CD4-positive, alpha-beta T cell treated with Interleukin-12 subunit alpha and Interleukin-12 subunit beta, for 1 hour (primary cell): ENCODE results near the gene ATP11A.

Experiments
- DNase-seq: peaks from one replicate; pipeline ENCODE4 v3.0.0-alpha.2; 2020

Gene ATP11A

DNA sequence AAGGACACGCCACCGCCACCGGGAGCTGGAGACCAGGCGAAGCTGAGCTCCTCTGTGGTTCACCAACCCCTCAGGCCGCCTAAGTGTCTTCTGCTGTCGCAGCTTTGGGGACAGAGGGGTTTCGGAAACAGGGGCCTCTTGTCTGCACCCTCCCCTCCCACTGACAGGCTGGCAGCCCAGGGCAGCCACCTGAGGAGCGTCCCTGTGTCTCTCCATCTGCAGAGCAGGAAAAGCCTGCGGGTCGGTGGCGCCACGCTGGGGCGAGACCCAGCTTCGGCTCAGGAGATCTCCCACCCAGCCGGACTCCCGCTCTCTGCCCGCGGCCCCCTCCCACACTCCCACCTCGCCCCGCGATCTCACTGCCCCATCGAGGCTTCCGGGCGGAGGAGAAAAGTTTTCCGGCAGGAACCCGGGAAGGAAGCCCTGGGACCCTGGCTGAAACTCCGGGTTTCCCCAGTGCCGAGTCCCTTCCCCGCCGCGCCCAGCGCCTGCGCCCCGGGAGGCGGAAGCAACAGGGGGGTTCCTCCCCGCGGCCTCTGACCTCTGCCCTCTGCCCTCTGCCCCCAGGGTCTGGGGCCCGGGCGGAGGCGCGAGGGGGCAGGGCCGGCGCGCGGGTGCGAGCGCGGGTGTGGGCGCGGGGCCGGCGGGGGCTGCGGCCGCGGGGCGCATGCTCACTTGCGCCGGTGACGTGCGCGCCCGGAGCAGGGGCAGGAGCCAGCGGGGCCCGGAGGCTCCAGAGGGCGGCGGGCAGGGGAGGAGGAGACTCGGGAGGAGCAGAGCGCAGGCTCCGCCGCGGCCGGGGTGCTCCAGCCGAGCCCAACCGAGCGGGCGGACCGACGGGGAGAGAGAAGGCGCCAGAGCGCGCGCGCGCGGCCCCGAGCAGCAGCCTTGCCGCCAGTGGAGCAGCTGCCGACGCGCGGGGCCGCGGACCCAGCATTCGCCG lies at the start of gene ATP11A:
Gene ATP11A (plus strand): TSS at position 736 of the 943 bp plus-strand sequence. CDS start 379 bp downstream, outside the sequence.
- peak; percentile 86 for DNase-seq

DNA sequence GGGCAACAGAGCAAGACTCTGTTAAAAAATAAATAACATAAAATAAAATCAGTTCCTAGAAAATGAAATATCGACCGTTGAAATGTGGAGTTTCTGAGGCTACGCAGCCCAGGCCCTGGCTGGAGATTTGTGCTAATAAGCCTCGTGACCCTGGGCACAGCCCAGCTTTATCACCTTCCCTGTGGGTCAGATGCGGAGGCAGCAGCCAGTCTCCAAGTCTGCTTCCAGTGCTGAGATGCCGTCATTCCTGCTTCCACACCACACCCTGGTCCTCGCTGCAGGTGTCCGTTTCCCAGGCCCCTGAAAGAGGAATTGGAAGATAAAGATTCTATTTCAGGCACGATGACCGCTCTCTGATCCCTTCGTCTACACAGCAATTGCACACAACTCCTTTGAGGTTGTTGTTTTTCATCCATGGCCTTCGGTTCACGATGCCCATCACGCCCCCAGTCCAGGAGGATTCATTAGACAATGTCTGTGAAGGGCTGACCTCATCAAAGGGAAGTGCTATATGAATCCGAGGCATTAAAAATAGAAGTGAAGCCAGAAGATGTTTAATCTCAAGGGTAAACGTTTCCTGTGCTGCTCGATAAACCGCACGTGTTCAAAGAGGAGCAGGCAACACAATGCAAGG lies 48.3 kb upstream of the ATP11A start:
- DNase-seq, result no peak

- DNase-seq, result no peak
These were observed 47.8 kb upstream of the ATP11A start for GRCh38 chr13:112642090-112642460.

DNA sequence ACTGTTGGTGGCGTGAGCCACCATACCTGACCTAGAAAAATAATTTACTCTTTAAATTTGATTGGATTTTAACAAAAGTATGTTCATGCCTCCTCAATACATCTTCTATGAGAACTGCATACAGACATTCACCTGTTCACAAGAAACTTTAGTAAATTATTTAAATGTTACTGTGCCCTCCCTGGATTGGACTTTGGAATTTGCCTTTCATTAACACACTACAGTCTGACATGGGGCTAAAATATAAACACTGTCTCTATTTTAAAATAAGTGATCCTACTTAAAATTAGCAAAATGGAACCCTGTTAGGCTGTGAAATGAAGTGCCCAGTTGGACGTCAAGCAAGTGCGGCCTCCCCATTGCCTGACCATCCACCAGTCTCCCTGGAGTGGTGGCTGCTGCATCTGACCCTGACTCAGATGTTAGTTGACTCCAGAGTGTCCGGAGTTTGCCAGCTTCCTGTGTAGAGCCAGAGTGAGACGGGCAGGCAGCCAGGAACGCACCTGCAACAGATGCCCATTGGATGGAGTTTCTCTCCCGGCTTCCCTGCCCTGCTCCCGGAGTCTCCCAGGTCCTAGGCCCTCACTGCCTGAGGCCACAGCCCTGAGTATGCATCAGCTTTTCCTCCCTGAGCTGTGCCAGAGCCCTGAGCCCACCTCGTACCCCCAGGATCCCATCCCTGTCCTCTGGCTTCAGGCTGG lies 45.9 kb upstream of the ATP11A start:
- no peak for DNase-seq

DNA sequence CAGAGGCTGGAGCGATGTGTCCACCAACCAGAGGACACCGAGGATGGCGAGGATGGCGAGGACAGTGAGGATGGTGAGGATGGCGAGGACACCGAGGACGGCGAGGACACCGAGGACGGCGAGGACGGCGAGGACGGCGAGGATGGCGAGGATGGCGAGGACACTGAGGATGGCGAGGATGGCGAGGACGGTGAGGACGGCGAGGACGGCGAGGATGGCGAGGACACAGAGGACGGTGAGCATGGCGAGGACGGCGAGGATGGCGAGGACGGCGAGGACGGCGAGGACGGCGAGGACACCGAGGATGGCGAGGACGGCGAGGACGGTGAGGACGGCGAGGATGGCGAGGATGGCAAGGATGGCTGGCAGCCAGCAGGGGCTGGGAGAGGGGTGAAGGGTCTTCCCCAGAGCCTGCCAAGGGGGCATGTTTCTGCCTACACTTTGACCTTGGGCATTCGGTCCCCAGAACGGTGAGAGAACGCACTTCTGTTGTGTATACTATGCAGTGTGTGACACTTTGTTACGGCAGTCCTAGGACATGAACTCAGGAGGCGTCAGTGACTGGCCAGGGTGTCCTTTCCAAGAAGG lies 44.4 kb upstream of the ATP11A start:
- DNase-seq, result no peak

GRCh38 chr13:112647256-112647655 lies 42.6 kb upstream of the ATP11A start:
- DNase-seq, result no peak

- DNase-seq, result no peak
These were observed 41.7 kb upstream of the ATP11A start for GRCh38 chr13:112648101-112648500.

- DNase-seq, result no peak
These were observed 40.7 kb upstream of the ATP11A start for GRCh38 chr13:112648966-112649690.

GRCh38 chr13:112651311-112651710 lies 38.5 kb upstream of the ATP11A start:
- no peak for DNase-seq

- no peak for DNase-seq
These were observed 37.9 kb upstream of the ATP11A start for GRCh38 chr13:112651750-112652511.

GRCh38 chr13:112652512-112653070 lies 37.2 kb upstream of the ATP11A start:
- no peak for DNase-seq

GRCh38 chr13:112653071-112653470 lies 36.8 kb upstream of the ATP11A start:
- DNase-seq, result no peak

DNA sequence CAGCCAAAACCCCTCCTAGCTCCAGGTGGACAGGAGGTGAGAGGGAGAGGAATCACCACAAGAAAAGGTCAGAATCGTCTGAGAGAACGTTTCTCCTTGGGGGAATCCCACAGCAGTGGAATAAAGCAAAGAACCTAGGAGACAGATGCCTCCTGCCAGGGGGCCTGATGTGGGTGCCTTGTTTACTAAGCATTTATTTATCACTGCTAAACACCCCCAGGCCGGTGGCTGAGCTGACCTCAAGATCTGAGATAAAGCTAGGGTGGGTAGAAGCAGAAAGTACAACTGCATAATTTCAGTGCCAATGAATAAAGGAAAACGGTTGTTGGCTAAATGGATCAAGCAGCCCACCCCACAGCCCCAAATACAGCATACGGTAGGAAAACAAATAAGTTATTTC lies 33.9 kb upstream of the ATP11A start:
- DNase-seq, result no peak

DNA sequence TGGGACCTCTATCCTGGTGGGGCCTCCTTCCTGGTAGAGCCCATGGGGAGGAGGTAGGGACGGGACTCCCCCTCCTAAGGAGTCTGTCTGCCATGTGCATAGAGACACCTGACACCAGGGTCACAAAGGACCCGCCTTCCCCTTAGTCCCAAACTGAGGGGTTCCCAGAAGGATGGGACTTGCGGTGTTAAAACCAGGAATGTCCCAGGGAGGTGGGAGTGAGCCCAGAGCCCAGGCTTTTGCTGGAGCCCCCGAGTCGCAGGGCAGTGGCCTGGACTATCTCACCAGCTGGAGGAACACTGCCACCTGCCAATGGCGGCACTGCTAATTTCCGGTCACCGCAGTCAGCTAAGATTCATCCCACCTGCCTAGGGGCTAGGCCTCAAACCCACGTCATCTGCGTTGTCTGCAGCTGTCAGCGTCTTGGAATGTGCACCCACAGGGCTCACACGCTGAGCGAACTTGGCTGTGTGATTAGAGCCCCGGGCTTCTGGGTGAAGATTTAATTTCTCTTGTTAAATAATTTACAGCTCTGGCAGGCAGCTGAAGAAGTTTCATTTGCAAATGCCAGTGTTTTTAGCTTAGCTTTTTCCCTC lies 31.9 kb upstream of the ATP11A start:
- no peak for DNase-seq

- no peak for DNase-seq
These were observed 31.0 kb upstream of the ATP11A start for GRCh38 chr13:112658808-112659207.

GRCh38 chr13:112661291-112661690 lies 28.5 kb upstream of the ATP11A start:
- DNase-seq, result no peak

GRCh38 chr13:112664501-112665203 lies 25.2 kb upstream of the ATP11A start:
- no peak for DNase-seq

DNA sequence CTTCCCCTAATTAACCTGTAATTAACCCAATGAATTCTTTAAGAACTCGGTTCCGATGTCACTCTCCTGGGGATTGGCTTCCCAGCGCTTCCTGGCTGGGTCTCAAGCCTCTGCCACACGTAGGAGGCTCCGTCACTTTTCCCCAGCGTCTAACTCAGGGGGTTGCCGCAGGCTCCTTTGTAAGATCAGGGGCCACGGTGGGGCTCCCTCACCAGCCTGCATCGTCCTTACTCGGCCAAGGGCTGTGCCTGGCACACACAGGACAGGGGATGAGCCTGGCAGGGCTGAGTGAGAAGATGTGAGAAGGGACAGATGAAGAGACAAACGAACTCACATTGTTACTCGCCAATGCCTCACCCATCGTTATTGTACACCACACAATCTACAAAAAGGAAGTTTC lies 20.9 kb upstream of the ATP11A start:
- no peak for DNase-seq

GRCh38 chr13:112669881-112670499 lies 19.8 kb upstream of the ATP11A start:
- DNase-seq, result no peak

DNA sequence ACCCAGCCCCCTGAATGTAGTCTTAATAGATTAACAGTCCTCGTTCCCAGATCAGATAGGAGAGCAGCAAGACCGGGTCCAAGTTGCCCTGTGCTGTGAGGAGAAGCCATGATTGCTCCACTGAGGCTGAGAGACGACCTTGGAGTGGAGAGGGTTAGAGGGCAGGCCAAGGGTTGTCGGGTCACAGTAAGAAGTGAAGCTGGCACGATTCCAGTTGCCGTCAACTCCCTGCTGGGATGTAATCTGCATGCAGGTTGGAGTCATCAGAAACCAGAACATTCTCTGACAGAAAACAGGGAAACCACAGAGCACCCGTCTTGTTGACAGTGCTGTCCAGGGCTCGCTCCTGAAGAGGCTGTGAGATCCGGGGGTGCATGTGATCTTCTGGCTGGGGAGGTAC lies 19.0 kb upstream of the ATP11A start:
- DNase-seq, result no peak
